ENCODE results near the gene ING5. TPM values are rescaled to one million over a fixed set of nuclear protein-coding genes. Genes with fewer than 3 reads are reported as not detected.

Gene ING5
- total RNA-seq, 1 experiment from 2014 or later = 39.8 TPM

DNA sequence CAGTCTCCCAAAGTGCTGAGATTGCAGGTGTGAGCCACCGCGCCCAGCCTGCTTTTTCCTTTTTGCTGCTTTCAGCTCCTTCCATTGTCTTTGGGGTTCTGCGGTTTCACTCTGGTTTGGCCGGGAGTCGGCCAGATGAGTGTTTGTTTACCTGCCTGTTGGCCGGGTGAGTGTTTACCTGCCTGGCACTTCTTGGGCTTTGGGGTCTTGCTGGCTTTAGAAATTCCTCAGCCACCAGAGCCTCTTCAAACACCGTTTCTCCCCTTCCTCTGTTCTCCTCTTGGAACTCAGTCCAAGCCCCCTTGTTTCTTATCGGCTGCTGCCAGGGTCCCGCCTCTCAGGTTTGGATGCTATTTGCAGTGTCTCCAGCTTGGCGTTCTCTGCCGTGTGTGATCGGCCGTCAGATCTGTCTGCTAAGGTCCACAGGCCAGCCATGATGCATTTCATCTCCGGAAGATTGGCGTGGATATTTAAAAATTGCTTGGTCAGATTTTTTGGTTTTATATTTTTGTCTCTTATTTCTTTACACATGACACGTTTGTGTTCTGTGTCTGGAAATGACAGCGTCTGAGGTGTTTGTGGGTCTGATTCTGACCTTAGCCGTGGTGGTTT is 60.6 kb downstream of the ING5 start:
- Histone ChIP-seq H3K36me3 (ENCODE audit: control insufficient read depth, insufficient read depth, low read length) (no peaks in the 10 kb centered on the region), H3K9me3 (ENCODE audit: control insufficient read depth, insufficient read depth, low read depth, low read length) (no peaks in the 10 kb centered on the region), H3K4me1 (ENCODE audit: control insufficient read depth, insufficient read depth, low read length) (peaks cover 12% of the 10 kb centered on the region), H3K27me3 (ENCODE audit: control insufficient read depth, insufficient read depth, low read length) (no peaks in the 10 kb centered on the region), H3K27ac (ENCODE audit: low read length) (peak overlapping the region; percentile 57), H3K4me3 (ENCODE audit: low read depth in 2 of 2, low read length in 2 of 2) (no peak overlapping the region)
- CTCF ChIA-PET = no interaction called here
- ATAC-seq = 0 out of 2 replicates have a peak, but pooled peaks have one; percentile 48
- in situ Hi-C loops (cut with HindIII; ENCODE audit: low pct_unique_long_range_greater_than_20kb, low sequenced_read_pairs) = no loop called here
- no peak for TF ChIP-seq SIN3A (IDR thresholded peaks at IDR 0.05; ENCODE audit: borderline replicate concordance, insufficient read depth, low read depth, low read length)
- intact Hi-C loops (cut with micrococcal nuclease; ENCODE audit: unreplicated experiment) = no loop called here
- POLR2A ChIA-PET = interaction anchor here (0.6 kb wide), 1 partner anchor 34 kb away, joined by 7 read pairs; no protein-coding TSS in a partner anchor
- no peak for DNase-seq (ENCODE audit: low read depth, low spot score)
- no TSS peak for BruUV-seq (replicated peaks)

DNA sequence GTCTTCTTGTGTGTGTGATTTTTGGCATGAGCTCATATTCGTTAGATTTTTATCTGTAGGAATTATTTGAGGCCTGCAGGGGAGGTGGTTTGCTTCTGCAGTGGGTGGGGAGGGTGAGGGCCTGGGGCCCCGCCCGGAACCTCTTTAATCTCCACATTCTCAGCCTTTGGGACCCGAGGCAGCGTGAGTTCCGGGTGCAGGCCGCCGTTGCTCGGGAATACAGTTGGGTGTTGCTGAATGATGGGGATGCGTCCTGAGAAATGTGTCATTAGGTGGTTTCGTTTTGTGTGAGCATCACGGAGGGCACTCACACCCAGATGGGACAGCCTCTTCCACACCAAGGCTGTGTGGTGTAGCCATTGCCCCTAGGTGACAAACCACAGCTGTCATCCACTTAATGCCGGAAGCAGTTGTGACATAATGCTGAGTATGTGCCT is 61.1 kb downstream of the ING5 start:
- BruUV-seq (replicated peaks) = TSS peak; percentile 67
- TF ChIP-seq, protein P1, sequence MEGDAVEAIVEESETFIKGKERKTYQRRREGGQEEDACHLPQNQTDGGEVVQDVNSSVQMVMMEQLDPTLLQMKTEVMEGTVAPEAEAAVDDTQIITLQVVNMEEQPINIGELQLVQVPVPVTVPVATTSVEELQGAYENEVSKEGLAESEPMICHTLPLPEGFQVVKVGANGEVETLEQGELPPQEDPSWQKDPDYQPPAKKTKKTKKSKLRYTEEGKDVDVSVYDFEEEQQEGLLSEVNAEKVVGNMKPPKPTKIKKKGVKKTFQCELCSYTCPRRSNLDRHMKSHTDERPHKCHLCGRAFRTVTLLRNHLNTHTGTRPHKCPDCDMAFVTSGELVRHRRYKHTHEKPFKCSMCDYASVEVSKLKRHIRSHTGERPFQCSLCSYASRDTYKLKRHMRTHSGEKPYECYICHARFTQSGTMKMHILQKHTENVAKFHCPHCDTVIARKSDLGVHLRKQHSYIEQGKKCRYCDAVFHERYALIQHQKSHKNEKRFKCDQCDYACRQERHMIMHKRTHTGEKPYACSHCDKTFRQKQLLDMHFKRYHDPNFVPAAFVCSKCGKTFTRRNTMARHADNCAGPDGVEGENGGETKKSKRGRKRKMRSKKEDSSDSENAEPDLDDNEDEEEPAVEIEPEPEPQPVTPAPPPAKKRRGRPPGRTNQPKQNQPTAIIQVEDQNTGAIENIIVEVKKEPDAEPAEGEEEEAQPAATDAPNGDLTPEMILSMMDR (IDR thresholded peaks at IDR 0.05) = no peak
- no peak for TF ChIP-seq TCF7L2 (IDR thresholded peaks at IDR 0.05; ENCODE audit: low read depth, low read length)
- TF ChIP-seq POLR2AphosphoS5 (IDR thresholded peaks at IDR 0.05; ENCODE audit: low read depth, low read length) = no peak
- TF ChIP-seq, protein P2, sequence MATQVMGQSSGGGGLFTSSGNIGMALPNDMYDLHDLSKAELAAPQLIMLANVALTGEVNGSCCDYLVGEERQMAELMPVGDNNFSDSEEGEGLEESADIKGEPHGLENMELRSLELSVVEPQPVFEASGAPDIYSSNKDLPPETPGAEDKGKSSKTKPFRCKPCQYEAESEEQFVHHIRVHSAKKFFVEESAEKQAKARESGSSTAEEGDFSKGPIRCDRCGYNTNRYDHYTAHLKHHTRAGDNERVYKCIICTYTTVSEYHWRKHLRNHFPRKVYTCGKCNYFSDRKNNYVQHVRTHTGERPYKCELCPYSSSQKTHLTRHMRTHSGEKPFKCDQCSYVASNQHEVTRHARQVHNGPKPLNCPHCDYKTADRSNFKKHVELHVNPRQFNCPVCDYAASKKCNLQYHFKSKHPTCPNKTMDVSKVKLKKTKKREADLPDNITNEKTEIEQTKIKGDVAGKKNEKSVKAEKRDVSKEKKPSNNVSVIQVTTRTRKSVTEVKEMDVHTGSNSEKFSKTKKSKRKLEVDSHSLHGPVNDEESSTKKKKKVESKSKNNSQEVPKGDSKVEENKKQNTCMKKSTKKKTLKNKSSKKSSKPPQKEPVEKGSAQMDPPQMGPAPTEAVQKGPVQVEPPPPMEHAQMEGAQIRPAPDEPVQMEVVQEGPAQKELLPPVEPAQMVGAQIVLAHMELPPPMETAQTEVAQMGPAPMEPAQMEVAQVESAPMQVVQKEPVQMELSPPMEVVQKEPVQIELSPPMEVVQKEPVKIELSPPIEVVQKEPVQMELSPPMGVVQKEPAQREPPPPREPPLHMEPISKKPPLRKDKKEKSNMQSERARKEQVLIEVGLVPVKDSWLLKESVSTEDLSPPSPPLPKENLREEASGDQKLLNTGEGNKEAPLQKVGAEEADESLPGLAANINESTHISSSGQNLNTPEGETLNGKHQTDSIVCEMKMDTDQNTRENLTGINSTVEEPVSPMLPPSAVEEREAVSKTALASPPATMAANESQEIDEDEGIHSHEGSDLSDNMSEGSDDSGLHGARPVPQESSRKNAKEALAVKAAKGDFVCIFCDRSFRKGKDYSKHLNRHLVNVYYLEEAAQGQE (IDR thresholded peaks at IDR 0.05; ENCODE audit: insufficient read depth in 1 of 2, low read depth in 2 of 2, low read length in 1 of 2) = no peak
- TF ChIP-seq SIN3A (IDR thresholded peaks at IDR 0.05; ENCODE audit: borderline replicate concordance, insufficient read depth, low read depth, low read length) = no peak
- no peaks in the 10 kb centered on the region for H3K27me3 ChIP-seq (ENCODE audit: control insufficient read depth, insufficient read depth, low read length)
- no peaks in the 10 kb centered on the region for H3K9me3 ChIP-seq (ENCODE audit: control insufficient read depth, insufficient read depth, low read depth, low read length)
- in situ Hi-C loops (cut with HindIII; ENCODE audit: low pct_unique_long_range_greater_than_20kb, low sequenced_read_pairs) = no loop called here
- POLR2A ChIA-PET = interaction anchor here (0.6 kb wide), 1 partner anchor 34 kb away, joined by 7 read pairs; no protein-coding TSS in a partner anchor
- CTCF ChIA-PET = no interaction called here
- no peaks in the 10 kb centered on the region for H3K36me3 ChIP-seq (ENCODE audit: control insufficient read depth, insufficient read depth, low read length)
- ATAC-seq (no peak), DNase-seq (ENCODE audit: low read depth, low spot score) (no peak)
- intact Hi-C loops (cut with micrococcal nuclease; ENCODE audit: unreplicated experiment) = no loop called here
- peak overlapping the region; percentile 57; the same call in 1 of the 2 replicates for H3K27ac ChIP-seq (ENCODE audit: low read length)
- H3K4me1 ChIP-seq (ENCODE audit: control insufficient read depth, insufficient read depth, low read length) = peaks cover 12% of the 10 kb centered on the region
- H3K4me3 ChIP-seq (ENCODE audit: low read depth in 2 of 2, low read length in 2 of 2) = no peak overlapping the region

DNA sequence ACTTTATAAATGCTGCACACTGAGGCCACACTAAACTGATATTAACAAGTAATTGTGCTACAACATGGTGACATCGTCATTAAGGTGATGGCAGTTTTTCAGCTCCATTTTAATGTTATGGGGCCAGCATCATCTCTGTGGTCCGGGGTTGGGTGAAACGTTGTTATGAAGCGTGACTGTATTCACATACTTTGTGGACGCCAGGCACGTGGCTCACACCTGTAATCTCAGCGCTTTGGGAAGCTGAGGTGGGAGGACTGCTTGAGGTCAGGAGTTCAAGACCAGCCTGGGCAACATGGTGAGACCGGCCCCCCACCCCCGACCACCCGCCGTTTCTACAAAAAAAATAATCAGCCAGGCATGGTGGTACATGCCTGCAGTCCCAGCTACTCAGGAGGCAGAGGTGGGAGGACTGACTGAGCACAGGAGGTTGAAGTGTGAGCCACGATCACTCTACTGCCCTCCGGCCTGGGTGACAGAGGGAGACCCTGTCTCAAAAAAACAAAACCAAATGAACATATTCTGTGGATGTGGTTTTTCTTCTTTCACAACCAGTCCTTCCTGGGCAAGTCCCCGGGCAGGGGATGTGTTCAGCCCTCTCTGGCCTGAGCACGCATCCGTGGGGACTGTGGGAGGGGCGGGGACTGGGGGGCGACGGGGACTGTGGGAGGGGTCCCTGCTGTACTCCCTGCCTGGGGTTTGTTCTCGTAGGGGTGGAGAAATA is 61.9 kb downstream of the ING5 start:
- ChIA-PET POLR2A (no interaction called here), CTCF (no interaction called here)
- no peak overlapping the region for H3K4me3 ChIP-seq (ENCODE audit: low read depth in 2 of 2, low read length in 2 of 2)
- BruUV-seq (replicated peaks) = no TSS peak
- peaks cover 12% of the 10 kb centered on the region for H3K4me1 ChIP-seq (ENCODE audit: control insufficient read depth, insufficient read depth, low read length)
- TF ChIP-seq, protein P2 (IDR thresholded peaks at IDR 0.05; ENCODE audit: insufficient read depth in 1 of 2, low read depth in 2 of 2, low read length in 1 of 2) = no peak
- TF ChIP-seq SIN3A (IDR thresholded peaks at IDR 0.05; ENCODE audit: borderline replicate concordance, insufficient read depth, low read depth, low read length) = no peak
- TF ChIP-seq, protein P1 (IDR thresholded peaks at IDR 0.05) = no peak
- TF ChIP-seq POLR2AphosphoS5 (IDR thresholded peaks at IDR 0.05; ENCODE audit: low read depth, low read length) = no peak
- TF ChIP-seq TCF7L2 (IDR thresholded peaks at IDR 0.05; ENCODE audit: low read depth, low read length) = no peak
- H3K36me3 ChIP-seq (ENCODE audit: control insufficient read depth, insufficient read depth, low read length) = no peaks in the 10 kb centered on the region
- ATAC-seq = no peak
- DNase-seq (ENCODE audit: low read depth, low spot score) = no peak
- in situ Hi-C loops (cut with HindIII; ENCODE audit: low pct_unique_long_range_greater_than_20kb, low sequenced_read_pairs) (no loop called here), intact Hi-C loops (cut with micrococcal nuclease; ENCODE audit: unreplicated experiment) (no loop called here)
- no peaks in the 10 kb centered on the region for H3K9me3 ChIP-seq (ENCODE audit: control insufficient read depth, insufficient read depth, low read depth, low read length)
- no peaks in the 10 kb centered on the region for H3K27me3 ChIP-seq (ENCODE audit: control insufficient read depth, insufficient read depth, low read length)
- no peak overlapping the region; the same call in 1 of the 2 replicates for H3K27ac ChIP-seq (ENCODE audit: low read length)

All from Panc1 (cell line).